HFFc6 (cell line): ENCODE measurements around the gene RPS6KA4. TPM values are rescaled to one million over a fixed set of nuclear protein-coding genes. Genes with fewer than 3 reads are reported as not detected.

Experiments used
- DNase-seq: peaks from one replicate; pipeline ENCODE4 v3.0.0-alpha.2; 2018
- H3K27ac Mint-ChIP-seq: 2 replicates; pipeline ENCODE4 v1.8.0; 2020; ENCODE audit warnings: mild to moderate bottlenecking, mixed read lengths
- H3K27me3 Mint-ChIP-seq: 2 replicates; pipeline ENCODE4 v1.8.0; 2021; ENCODE audit warnings: mild to moderate bottlenecking, moderate library complexity, mixed read lengths; ENCODE audit not compliant: insufficient read depth
- H3K36me3 Mint-ChIP-seq: 2 replicates; pipeline ENCODE4 v1.8.0; 2021; ENCODE audit warnings: low read depth, mixed read lengths
- H3K4me1 Mint-ChIP-seq: 2 replicates; pipeline ENCODE4 v1.8.0; 2020; ENCODE audit warnings: low read depth, mixed read lengths
- H3K4me3 Mint-ChIP-seq: 2 replicates; pipeline ENCODE4 v1.8.0; 2020; ENCODE audit warnings: mild to moderate bottlenecking, moderate library complexity, mixed read lengths
- H3K9me3 Mint-ChIP-seq: 2 replicates; pipeline ENCODE4 v1.8.0; 2020; ENCODE audit warnings: mild to moderate bottlenecking, mixed read lengths
- total RNA-seq, 6 experiments: library from RNA; stranded (reverse); fragmentation: NEBNext Ultra II Directional; extraction: Animal tissue kit (Norgen Biotek cat#: 25700); gene quantifications; 2 replicates in 1 of 6; 3 replicates in 5 of 6; pipeline ENCODE4 v1.2.3, GENCODE V29; 2021
- TF ChIP-seq, protein P1 (sequence below): fragments of 200-600 bp; sonication (generic); IDR thresholded peaks from 2 replicates; pipeline ENCODE4 v1.5.0; 2021; ENCODE audit warnings: antibody characterized with exemption, mild to moderate bottlenecking

RPS6KA4 gene
- total RNA-seq, 6 experiments from 2014 or later = 42.9 to 63.4 (median 56.6) TPM

DNA sequence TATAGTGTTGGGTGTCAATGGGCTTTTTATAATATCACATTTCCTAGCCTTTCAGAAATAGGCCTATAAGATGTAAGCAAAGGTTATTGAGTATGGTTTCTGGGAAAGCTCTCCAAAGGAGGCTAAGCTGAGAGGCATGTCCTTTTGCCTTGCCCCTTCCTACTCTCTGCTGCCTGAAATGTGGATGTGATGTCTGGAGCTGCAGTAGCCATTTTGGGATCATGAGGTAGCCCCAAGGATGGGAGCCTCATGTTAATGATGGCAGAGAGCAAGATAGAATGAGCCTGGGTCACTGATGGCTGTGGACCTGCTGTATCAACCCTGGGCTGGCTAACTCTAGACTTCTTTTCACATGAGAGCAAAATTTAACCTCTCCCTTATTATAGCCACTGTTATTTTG, 29.0 kb downstream of the RPS6KA4 start:
- Mint-ChIP-seq H3K4me1 (peaks cover 22% of the 10 kb centered on the region), H3K27me3 (peaks cover 27% of the 10 kb centered on the region), H3K36me3 (no peaks in the 10 kb centered on the region), H3K9me3 (no peaks in the 10 kb centered on the region), H3K4me3 (no peak overlapping the region), H3K27ac (no peak overlapping the region)
- TF ChIP-seq, protein P1, sequence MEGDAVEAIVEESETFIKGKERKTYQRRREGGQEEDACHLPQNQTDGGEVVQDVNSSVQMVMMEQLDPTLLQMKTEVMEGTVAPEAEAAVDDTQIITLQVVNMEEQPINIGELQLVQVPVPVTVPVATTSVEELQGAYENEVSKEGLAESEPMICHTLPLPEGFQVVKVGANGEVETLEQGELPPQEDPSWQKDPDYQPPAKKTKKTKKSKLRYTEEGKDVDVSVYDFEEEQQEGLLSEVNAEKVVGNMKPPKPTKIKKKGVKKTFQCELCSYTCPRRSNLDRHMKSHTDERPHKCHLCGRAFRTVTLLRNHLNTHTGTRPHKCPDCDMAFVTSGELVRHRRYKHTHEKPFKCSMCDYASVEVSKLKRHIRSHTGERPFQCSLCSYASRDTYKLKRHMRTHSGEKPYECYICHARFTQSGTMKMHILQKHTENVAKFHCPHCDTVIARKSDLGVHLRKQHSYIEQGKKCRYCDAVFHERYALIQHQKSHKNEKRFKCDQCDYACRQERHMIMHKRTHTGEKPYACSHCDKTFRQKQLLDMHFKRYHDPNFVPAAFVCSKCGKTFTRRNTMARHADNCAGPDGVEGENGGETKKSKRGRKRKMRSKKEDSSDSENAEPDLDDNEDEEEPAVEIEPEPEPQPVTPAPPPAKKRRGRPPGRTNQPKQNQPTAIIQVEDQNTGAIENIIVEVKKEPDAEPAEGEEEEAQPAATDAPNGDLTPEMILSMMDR = no peak
- no peak for DNase-seq

DNA sequence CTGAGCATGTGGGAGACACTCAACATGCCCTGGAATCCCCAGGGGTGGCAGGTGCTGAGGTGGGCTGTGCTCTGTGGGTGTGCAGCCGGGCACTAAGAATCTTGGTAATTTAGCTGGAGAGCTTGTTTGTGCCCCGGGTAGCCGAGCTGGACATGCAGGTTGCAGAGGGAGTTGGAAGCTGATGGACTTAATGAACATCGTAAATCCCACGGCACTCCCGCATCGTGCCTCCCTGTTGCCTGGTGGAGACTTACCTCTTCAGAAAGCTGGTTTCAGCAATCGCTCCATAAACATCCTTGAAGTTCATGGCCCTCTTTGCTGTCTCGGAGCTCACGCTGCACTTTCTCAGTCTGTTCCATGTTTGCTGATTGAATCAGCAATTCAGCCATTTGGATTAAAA, 29.9 kb downstream of the RPS6KA4 start:
- H3K9me3 Mint-ChIP-seq = no peaks in the 10 kb centered on the region
- H3K36me3 Mint-ChIP-seq = no peaks in the 10 kb centered on the region
- H3K27me3 Mint-ChIP-seq = peaks cover 34% of the 10 kb centered on the region
- H3K27ac Mint-ChIP-seq = no peak overlapping the region
- TF ChIP-seq, protein P1 = no peak
- DNase-seq = no peak
- H3K4me1 Mint-ChIP-seq = peaks cover 22% of the 10 kb centered on the region
- H3K4me3 Mint-ChIP-seq = no peak overlapping the region

DNA sequence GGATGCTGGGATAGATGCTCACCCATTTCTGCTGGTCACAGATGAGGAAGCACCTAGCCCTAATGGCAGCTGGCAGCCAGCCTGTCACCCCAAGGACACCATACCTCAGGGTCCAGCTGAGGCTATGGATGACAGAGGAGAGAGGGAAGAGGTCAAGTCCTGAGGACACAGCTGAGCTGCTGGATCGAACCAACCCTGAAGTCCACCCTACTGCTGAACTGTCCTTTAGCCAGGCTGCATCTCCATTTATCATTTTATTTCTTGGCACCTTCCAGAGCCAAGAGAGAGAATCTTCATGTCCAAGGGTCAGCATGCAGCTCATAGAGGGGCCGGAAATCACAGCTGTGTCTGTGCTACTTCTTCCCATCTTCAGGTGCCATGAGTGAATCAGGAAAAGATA, 30.9 kb downstream of the RPS6KA4 start:
- H3K4me1 Mint-ChIP-seq = peaks cover 22% of the 10 kb centered on the region
- TF ChIP-seq, protein P1 = no peak
- no peaks in the 10 kb centered on the region for H3K9me3 Mint-ChIP-seq
- no peak for DNase-seq
- peaks cover 39% of the 10 kb centered on the region for H3K27me3 Mint-ChIP-seq
- no peaks in the 10 kb centered on the region for H3K36me3 Mint-ChIP-seq
- H3K4me3 Mint-ChIP-seq = no peak overlapping the region
- no peak overlapping the region for H3K27ac Mint-ChIP-seq

DNA sequence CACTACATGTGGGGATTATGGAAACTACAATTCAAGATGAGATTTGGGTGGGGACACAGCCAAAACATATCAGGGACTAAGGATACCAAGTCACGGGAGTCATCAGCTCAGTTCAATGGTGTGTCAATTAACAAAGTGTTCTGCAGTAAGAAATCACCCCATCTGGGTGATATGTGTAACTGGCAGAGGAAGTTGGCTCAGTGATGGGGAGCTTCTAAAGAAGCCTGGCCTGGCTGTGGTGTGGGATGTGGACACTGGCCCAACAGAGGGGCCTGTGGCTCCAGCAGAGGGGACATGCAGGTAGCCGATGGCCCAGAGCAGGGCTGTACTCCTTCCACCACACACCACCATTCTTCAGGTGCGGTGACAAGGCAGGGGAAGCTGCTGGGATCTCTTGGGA, 31.6 kb downstream of the RPS6KA4 start:
- TF ChIP-seq, protein P1 = no peak
- peaks cover 43% of the 10 kb centered on the region for H3K27me3 Mint-ChIP-seq
- no peak for DNase-seq
- no peaks in the 10 kb centered on the region for H3K9me3 Mint-ChIP-seq
- peaks cover 19% of the 10 kb centered on the region for H3K4me1 Mint-ChIP-seq
- no peaks in the 10 kb centered on the region for H3K36me3 Mint-ChIP-seq
- no peak overlapping the region for H3K27ac Mint-ChIP-seq
- no peak overlapping the region for H3K4me3 Mint-ChIP-seq

DNA sequence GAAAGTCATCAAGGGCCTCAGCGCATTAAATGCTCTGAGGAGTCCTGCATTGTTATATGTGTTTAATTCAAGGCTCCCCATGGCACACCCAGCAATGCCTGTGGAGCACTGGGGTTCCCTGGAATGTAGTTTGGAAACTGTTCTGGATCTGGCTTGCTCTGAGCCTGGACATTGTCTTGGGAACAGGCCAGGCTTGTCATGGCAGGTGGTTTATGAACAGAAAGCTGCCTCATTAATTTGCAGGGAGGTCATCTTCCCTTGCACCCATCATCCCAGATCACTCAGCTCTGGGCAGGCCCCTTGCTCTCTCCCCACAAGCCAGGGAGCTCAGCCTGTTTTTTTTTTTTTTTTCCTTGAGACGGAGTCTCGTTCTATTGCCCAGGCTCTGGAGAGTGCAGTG, 32.9 kb downstream of the RPS6KA4 start:
- peaks cover 6% of the 10 kb centered on the region for H3K4me1 Mint-ChIP-seq
- H3K27me3 Mint-ChIP-seq = peaks cover 45% of the 10 kb centered on the region
- DNase-seq = no peak

More for the DNA sequence above, 32.9 kb downstream of the RPS6KA4 start:
- no peaks in the 10 kb centered on the region for H3K9me3 Mint-ChIP-seq
- H3K4me3 Mint-ChIP-seq = no peak overlapping the region
- no peaks in the 10 kb centered on the region for H3K36me3 Mint-ChIP-seq
- TF ChIP-seq, protein P1 = no peak
- no peak overlapping the region for H3K27ac Mint-ChIP-seq
